Stimulated activated CD4-positive, alpha-beta T cell treated with anti-CD3 and anti-CD28 coated beads, TNF-alpha, amount 100 ng/mL, for 1 hour (primary cell): ENCODE data around the gene CCL4.
"Not testable (repeated sequence)": the region's sequence is repeated elsewhere in the genome, so short reads cannot be mapped to it uniquely, and the experiment has no call there.

Experiments used
- DNase-seq, 3 donors: peaks; one replicate each; pipeline ENCODE4 v3.0.0-alpha.2; 2020; ENCODE audit warnings: low read depth in 3 of 3, low spot score in 1 of 3

The CCL4 gene

DNA sequence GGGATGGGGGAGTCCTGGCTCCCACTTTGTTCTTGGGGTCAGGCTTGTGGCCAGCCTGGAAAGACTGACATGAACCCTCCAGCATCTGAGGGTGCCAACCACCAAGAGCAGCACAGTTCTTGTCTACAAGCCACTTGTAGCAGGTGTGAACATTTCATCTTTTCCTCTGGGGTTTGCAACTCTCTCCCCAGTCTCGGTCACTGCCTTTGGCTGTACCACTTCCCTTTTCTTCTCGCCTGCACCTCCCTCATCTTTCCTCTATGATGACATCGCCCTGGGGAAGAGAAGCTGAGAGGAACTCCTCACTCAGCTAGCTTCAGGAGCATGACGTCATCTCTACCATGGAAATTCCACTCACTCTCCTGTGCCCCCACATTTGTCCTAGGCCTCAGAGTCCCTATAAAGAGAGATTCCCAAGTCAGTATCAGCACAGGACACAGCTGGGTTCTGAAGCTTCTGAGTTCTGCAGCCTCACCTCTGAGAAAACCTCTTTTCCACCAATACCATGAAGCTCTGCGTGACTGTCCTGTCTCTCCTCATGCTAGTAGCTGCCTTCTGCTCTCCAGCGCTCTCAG is at the start of gene CCL4:
TSS of gene CCL4 (plus strand) at position 427 of the 575 bp plus-strand sequence. CDS start at position 506, 79 bp downstream.
- DNase-seq = not testable (repeated sequence)

GRCh38 chr17:36055171-36055570 is 48.5 kb upstream of the CCL4 start:
- DNase-seq = no peak

- no peak for DNase-seq
Observed at GRCh38 chr17:36055921-36056520, 47.6 kb upstream of the CCL4 start.

DNA sequence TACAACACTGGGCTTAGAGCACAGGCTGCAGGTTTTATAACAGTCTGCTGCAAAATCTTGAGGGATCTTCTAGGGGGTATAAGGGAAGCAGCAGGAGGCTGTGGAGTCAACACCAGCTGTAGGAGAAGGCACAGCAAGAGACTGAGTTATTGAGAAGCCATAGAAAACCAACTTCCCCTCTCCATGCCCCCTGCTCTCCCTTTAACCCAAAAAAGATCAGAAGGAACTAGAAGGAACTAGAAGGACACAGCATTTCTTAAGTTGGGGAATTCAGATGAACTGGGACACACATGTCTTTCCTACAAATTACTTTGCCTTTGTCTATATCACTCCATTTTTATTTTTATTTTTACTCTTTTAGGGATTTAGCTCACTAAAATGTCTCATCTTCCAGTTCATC is 45.7 kb upstream of the CCL4 start:
- DNase-seq = no peak

GRCh38 chr17:36059406-36059805 is 44.2 kb upstream of the CCL4 start:
- no peak for DNase-seq

DNA sequence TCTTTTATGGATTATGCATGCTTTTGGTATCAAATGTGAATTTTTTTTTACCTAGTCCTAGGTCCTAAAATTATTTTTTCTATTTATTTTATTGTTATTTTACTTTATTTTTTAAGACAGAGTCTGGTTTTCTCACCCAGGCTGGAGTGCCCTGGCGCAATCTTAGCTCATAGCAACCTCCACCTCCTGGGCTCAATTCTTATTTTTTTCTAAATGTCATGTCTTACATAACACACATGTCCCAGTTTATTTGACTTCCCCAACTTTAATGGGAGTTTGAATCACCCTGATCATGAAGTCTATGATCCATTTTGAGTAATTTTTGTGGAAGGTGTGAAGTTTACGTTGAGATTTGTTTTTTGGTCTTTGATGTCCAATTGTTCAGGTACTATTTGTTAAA is 42.8 kb upstream of the CCL4 start:
- no peak for DNase-seq

GRCh38 chr17:36063786-36064541 is 39.7 kb upstream of the CCL4 start, which contains the start of gene CCL18:
TSS of gene CCL18 (plus strand) at chr17:36064272. CDS start at chr17:36064343, 71 bp downstream.
- DNase-seq = no peak

DNA sequence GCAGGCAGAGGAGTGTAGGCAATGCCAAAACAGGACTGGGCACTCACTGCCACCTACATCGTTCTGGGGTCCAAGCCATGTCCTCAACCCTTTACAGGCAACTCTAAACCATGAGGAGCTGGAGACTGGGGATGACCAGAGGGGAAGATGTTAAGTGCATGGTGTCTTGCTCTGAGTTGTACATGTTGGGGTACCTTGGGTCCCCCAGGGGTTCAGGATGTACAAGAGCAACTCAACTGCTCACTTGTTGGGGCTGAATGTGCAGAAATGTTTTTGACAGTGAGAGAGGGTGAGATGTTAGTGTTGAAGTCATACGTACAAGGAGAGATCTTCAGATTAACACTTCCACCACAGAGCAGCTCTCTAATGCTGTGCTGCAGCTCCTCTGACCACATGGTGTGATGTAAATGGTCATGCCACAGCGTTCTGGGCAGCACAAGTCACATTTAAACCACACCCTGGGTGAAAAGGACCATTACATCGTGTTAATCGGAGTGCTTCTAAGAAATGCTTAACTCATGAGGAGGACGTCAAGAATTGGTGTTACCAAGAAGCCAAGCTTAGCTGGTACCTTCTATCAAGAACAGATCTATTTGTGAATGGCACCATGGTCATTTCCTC is 37.2 kb upstream of the CCL4 start:
- no peak for DNase-seq

- no peak for DNase-seq
Observed at GRCh38 chr17:36068524-36068923, 35.1 kb upstream of the CCL4 start.

DNA sequence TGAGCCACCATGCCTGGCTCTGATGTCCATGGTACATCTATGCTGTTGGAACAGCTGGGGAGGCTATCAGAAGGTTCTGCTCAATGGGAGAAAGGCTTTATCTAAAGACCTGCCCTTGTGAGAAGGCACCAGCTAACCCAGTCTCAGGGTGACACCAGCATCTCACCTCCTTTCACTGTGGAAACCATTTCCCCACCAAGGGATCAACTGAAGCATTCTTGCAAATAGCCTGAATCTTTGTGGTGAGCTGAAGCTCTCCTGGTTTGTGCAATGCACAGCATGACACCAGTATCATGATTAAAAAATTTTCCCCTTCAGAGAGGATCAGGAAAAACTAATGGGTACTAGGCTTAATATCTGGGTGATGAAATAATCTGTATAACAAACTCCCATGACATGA is 34.5 kb upstream of the CCL4 start:
- no peak for DNase-seq

DNA sequence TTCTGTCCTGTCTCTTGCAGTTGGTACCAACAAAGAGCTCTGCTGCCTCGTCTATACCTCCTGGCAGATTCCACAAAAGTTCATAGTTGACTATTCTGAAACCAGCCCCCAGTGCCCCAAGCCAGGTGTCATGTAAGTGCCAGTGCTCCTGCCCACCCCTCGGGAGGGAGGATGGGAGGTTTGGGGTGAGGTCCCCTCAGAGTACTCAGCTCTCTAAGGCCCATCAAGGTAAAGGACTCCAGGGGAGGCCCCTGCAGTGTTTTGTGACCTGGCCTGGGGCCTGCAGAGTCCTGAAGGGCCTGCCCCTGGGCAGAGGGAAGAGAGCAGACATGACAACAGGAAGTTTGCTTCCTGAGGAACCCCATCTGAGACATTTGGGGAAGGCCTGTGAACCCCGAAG is 33.2 kb upstream of the CCL4 start:
- no peak for DNase-seq

GRCh38 chr17:36071751-36072150 is 31.9 kb upstream of the CCL4 start:
- DNase-seq = no peak

GRCh38 chr17:36072431-36073121 is 31.1 kb upstream of the CCL4 start:
- DNase-seq = peak in 1 of 3 donors; percentile 15

DNA sequence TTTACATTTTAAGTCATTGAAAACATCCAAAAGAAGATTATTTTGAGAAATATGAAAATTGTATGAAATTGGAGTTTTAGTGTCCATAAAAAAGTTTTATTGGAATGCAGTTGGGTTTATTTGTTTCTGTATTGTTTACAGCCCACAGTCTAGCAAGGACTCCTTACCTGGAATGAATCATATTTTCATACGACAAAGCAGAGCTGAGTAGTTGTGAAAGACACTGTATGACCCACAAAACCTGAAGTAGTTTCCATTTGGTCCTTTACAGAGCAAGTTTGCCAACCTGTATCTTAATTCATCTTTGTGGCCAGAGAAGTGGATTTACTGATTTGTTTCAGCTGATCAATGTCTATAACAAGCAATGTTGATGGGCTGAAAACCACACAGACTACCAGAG is 29.3 kb upstream of the CCL4 start:
- no peak for DNase-seq

GRCh38 chr17:36081681-36082471 is 21.8 kb upstream of the CCL4 start:
- DNase-seq = not testable (repeated sequence)

- not testable (repeated sequence) for DNase-seq
Observed at GRCh38 chr17:36082482-36083120, 21.0 kb upstream of the CCL4 start.

- not testable (repeated sequence) for DNase-seq
Observed at GRCh38 chr17:36083691-36084090, 19.9 kb upstream of the CCL4 start.

DNA sequence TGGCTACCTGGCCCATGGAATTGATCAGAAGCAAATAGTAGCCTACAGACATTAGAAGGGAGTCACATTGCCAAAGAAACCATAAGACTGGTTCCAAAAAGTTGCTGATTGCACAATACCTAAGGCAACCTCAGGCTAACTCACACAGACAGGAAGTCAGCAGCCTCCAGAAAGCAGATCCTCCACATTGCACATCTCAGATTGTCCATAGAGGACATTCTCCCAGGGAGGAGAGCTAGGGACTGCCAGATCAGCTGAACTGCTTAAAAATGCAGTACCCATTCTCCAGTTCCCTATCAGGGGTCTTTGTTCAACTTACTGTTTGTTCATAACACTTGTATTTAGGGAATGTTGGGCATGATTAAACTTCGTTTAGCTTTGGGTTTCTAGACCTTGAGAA is 17.9 kb upstream of the CCL4 start:
- no peak for DNase-seq

- no peak for DNase-seq
Observed at GRCh38 chr17:36086791-36087190, 16.8 kb upstream of the CCL4 start.

- DNase-seq = not testable (repeated sequence)
Observed at GRCh38 chr17:36087471-36087870, 16.2 kb upstream of the CCL4 start.
